ENCODE measurements around the gene DENND1A.

DENND1A gene

DNA sequence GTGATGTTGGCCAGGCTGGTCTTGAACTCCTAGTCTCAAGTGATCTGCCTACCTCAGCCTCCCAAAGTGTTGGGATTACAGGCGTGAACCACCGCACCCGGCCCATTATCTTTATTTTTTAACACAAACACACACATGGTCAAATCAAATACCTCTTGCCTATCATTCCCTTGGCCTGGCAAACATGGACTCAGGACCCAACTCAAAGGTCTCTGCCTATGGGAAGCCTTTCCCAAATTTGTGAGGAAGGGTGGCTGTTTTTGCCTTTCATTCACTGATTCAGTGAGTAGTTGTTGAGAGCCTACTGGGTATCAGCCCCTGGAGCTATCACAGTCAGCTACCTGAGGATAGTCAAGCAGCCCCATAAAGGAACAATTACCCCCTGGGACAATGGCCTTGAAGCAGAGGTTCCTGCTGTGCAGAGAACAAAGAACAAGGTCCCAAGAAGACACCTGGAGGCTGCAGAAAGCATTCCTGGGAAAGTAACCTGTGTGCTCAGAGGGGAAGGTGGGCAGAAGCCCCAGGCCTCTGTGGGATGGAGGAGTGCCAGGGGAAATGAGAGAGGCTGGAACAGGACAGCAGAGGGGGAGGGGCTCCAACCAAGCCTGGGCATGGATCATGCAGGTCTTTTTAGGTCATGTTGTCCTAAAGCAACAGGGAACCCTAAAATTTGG, 447.5 kb downstream of the DENND1A start:
- in situ Hi-C loops (cut with MboI; ENCODE audit: low sequenced_read_pairs, unreplicated experiment), result no loop called here
- no peak for DNase-seq (ENCODE audit: low spot score)
- TF ChIP-seq CTCF (IDR thresholded peaks at IDR 0.05; ENCODE audit: borderline replicate concordance, control extremely low read depth, extremely low read depth, insufficient read depth, missing control alignments), result no peak

- in situ Hi-C loops (cut with MboI; ENCODE audit: low sequenced_read_pairs, unreplicated experiment), result no loop called here
- DNase-seq (ENCODE audit: low spot score), result no peak
- no peak for TF ChIP-seq CTCF (IDR thresholded peaks at IDR 0.05; ENCODE audit: borderline replicate concordance, control extremely low read depth, extremely low read depth, insufficient read depth, missing control alignments)
Observed at GRCh38 chr9:123481209-123481865, 448.6 kb downstream of the DENND1A start.

- DNase-seq (ENCODE audit: low spot score), result no peak
- in situ Hi-C loops (cut with MboI; ENCODE audit: low sequenced_read_pairs, unreplicated experiment), result no loop called here
- TF ChIP-seq CTCF (IDR thresholded peaks at IDR 0.05; ENCODE audit: borderline replicate concordance, control extremely low read depth, extremely low read depth, insufficient read depth, missing control alignments), result no peak
Observed at GRCh38 chr9:123480791-123481190, 449.1 kb downstream of the DENND1A start.

DNA sequence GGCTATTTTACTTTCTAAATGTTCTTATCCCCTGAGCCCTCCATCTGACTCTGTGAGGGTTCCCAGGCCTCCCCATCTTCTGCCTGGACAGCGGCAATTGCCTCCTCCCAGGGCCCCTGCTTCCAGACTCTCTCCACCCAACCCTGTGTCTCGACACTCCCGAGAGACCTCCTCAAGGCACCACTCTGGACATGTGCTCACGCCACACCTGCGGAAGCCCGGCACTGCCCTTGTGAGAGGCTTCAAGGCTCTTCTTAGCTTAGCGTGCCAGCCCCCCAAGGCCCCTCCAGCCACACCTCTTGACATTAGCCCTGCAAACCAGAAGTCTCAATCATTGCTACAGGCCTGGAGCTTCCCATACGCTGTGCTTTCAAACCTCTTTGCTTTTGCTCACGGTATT, 449.8 kb downstream of the DENND1A start:
- in situ Hi-C loops (cut with MboI; ENCODE audit: low sequenced_read_pairs, unreplicated experiment), result no loop called here
- no peak for TF ChIP-seq CTCF (IDR thresholded peaks at IDR 0.05; ENCODE audit: borderline replicate concordance, control extremely low read depth, extremely low read depth, insufficient read depth, missing control alignments)
- DNase-seq (ENCODE audit: low spot score), result no peak

DNA sequence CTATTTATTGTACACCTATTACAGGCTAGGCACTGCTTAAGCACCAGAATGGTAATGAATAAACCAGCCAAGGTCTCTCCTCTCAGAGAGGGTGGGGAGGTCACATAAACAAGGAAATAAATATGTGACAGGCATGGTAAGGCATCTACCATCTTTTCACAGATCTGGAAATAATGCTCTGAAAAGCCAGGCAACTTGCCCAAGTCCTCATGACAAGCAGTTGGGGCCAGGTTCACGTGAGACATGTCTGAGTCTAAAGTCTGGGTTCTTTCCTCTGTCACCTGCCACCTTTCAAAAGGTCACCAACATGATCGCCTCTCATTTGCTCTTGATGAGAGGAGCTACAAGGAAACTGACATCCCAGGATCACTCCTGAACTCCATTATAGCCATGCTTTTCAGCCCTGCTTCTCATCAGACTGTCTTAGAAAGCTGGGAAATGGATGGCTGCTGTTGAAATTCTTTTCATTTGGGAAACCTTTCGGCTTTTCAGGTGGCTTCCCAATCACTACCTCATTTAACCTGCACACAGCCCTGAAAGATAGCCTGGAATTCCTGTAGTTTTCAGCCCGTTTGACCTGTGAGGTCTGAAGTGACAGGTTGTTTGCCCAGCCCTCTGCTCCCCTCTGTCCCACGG, 450.8 kb downstream of the DENND1A start:
- in situ Hi-C loops (cut with MboI; ENCODE audit: low sequenced_read_pairs, unreplicated experiment), result no loop called here
- no peak for DNase-seq (ENCODE audit: low spot score)
- no peak for TF ChIP-seq CTCF (IDR thresholded peaks at IDR 0.05; ENCODE audit: borderline replicate concordance, control extremely low read depth, extremely low read depth, insufficient read depth, missing control alignments)

DNA sequence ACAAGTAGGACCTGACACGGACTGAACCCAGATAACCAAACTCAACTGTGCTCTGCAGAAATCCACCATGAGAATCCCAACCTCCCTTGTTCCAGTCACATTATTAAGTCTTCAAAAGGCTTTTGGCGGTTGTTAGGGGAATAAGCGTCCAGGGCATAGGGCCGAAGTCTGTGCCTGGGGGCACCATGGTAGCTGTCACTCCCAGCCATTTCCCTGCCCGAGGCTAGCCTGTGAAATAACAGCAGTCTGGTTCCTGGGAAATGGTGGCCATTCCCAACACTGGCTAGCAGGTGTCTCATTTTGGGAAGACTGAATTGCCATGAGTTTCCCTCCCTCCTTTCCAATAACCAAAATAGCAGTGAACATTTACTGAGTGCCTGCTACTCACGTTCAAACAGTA, 451.8 kb downstream of the DENND1A start:
- no peak for TF ChIP-seq CTCF (IDR thresholded peaks at IDR 0.05; ENCODE audit: borderline replicate concordance, control extremely low read depth, extremely low read depth, insufficient read depth, missing control alignments)
- DNase-seq (ENCODE audit: low spot score), result no peak
- in situ Hi-C loops (cut with MboI; ENCODE audit: low sequenced_read_pairs, unreplicated experiment), result no loop called here
